GM12892 (cell line): ENCODE measurements around the gene DCHS2.

ENCODE experiments used
- POLR2AphosphoS5 ChIP-seq: IDR thresholded peaks from 2 replicates; pipeline ENCODE4 v1.6.1; 2011; ENCODE audit warnings: low read depth, low read length, control low read depth
- TAF1 ChIP-seq: IDR thresholded peaks from 2 replicates; pipeline ENCODE4 v1.6.1; 2011; ENCODE audit warnings: low read depth, mild to moderate bottlenecking, control low read depth, low read length, borderline replicate concordance

DNA sequence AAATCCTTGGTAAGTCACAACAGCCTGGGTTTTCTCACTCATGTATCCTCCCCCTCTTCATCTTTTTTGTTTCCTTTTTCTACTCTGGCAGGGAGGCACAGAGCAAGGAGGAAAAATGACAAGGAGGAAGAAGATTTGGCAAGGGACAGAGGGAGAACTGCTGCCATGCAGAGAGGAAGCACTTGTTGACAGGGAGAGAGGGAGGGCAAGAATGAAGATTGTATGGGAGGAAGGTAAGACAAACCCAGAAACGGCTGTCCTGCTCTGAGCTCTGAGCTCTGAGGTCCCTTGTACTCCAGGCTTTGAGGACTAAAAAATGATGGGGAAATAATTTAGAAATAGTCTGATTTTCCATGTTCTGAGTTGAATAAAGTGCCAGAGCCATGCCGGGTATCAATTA lies 123.9 kb downstream of the DCHS2 start:
- no peak for TF ChIP-seq TAF1
- no peak for TF ChIP-seq POLR2AphosphoS5
